ENCODE results near the gene PPIG. TPM values are rescaled to one million over a fixed set of nuclear protein-coding genes. Genes with fewer than 3 reads are reported as not detected.
"Not testable (repeated sequence)": the region's sequence is repeated elsewhere in the genome, so short reads cannot be mapped to it uniquely, and the experiment has no call there.

Gene PPIG
- total and polyA plus RNA-seq, 2 experiments from 2014 or later = 40.7 to 157 TPM

- Histone ChIP-seq H3K9me2 (ENCODE audit: insufficient read depth) (no peaks in the 10 kb centered on the region), H3F3A (replicated peaks; ENCODE audit: low read depth) (no peaks in the 10 kb centered on the region), H3K4me1 (ENCODE audit: insufficient read depth) (peaks cover 8% of the 10 kb centered on the region), H3K27ac (ENCODE audit: low read depth) (no peak overlapping the region), H4K20me1 (replicated peaks; ENCODE audit: insufficient read depth) (peaks cover 82% of the 10 kb centered on the region), H3K4me2 (no peak overlapping the region), H3K27me3 (ENCODE audit: insufficient read depth) (no peaks in the 10 kb centered on the region), H3K79me2 (replicated peaks; ENCODE audit: insufficient read depth) (peaks cover 100% of the 10 kb centered on the region), H2AFZ (no peak overlapping the region), H3K4me3 (no peak overlapping the region), H3K36me3 (ENCODE audit: insufficient read depth) (no peaks in the 10 kb centered on the region)
- Mint-ChIP-seq H3K9me3 (no peaks in the 10 kb centered on the region), H3K27me3 (ENCODE audit: insufficient read depth, low read depth, poor library complexity) (peaks cover 2% of the 10 kb centered on the region), H3K4me3 (no peak overlapping the region), H3K36me3 (ENCODE audit: low read depth) (peaks cover 7% of the 10 kb centered on the region; the same call in 1 of the 3 replicates), H3K27ac (no peak overlapping the region), H3K4me1 (peaks cover 6% of the 10 kb centered on the region; the same call in 2 of the 3 replicates)
- ATAC-seq = peak; percentile 39
- TF ChIP-seq NANOG (IDR thresholded peaks at IDR 0.05; ENCODE audit: borderline replicate concordance) (no peak), ZNF114 (CRISPR knock-in tag; IDR thresholded peaks at IDR 0.05) (no peak), STAT1 (IDR thresholded peaks at IDR 0.05; ENCODE audit: unreplicated experiment) (no peak), CREB1 (CRISPR knock-in tag; IDR thresholded peaks at IDR 0.05; ENCODE audit: low read depth) (no peak), POLR2AphosphoS5 (IDR thresholded peaks at IDR 0.05; ENCODE audit: low read depth) (no peak), ETS1 (IDR thresholded peaks at IDR 0.05) (no peak), CTCF (conservative IDR thresholded peaks at IDR 0.05; ENCODE audit: low read depth in 2 of 2) (no peak), JUNB (IDR thresholded peaks at IDR 0.05; ENCODE audit: unreplicated experiment) (no peak)
- TF ChIP-seq, protein P1, sequence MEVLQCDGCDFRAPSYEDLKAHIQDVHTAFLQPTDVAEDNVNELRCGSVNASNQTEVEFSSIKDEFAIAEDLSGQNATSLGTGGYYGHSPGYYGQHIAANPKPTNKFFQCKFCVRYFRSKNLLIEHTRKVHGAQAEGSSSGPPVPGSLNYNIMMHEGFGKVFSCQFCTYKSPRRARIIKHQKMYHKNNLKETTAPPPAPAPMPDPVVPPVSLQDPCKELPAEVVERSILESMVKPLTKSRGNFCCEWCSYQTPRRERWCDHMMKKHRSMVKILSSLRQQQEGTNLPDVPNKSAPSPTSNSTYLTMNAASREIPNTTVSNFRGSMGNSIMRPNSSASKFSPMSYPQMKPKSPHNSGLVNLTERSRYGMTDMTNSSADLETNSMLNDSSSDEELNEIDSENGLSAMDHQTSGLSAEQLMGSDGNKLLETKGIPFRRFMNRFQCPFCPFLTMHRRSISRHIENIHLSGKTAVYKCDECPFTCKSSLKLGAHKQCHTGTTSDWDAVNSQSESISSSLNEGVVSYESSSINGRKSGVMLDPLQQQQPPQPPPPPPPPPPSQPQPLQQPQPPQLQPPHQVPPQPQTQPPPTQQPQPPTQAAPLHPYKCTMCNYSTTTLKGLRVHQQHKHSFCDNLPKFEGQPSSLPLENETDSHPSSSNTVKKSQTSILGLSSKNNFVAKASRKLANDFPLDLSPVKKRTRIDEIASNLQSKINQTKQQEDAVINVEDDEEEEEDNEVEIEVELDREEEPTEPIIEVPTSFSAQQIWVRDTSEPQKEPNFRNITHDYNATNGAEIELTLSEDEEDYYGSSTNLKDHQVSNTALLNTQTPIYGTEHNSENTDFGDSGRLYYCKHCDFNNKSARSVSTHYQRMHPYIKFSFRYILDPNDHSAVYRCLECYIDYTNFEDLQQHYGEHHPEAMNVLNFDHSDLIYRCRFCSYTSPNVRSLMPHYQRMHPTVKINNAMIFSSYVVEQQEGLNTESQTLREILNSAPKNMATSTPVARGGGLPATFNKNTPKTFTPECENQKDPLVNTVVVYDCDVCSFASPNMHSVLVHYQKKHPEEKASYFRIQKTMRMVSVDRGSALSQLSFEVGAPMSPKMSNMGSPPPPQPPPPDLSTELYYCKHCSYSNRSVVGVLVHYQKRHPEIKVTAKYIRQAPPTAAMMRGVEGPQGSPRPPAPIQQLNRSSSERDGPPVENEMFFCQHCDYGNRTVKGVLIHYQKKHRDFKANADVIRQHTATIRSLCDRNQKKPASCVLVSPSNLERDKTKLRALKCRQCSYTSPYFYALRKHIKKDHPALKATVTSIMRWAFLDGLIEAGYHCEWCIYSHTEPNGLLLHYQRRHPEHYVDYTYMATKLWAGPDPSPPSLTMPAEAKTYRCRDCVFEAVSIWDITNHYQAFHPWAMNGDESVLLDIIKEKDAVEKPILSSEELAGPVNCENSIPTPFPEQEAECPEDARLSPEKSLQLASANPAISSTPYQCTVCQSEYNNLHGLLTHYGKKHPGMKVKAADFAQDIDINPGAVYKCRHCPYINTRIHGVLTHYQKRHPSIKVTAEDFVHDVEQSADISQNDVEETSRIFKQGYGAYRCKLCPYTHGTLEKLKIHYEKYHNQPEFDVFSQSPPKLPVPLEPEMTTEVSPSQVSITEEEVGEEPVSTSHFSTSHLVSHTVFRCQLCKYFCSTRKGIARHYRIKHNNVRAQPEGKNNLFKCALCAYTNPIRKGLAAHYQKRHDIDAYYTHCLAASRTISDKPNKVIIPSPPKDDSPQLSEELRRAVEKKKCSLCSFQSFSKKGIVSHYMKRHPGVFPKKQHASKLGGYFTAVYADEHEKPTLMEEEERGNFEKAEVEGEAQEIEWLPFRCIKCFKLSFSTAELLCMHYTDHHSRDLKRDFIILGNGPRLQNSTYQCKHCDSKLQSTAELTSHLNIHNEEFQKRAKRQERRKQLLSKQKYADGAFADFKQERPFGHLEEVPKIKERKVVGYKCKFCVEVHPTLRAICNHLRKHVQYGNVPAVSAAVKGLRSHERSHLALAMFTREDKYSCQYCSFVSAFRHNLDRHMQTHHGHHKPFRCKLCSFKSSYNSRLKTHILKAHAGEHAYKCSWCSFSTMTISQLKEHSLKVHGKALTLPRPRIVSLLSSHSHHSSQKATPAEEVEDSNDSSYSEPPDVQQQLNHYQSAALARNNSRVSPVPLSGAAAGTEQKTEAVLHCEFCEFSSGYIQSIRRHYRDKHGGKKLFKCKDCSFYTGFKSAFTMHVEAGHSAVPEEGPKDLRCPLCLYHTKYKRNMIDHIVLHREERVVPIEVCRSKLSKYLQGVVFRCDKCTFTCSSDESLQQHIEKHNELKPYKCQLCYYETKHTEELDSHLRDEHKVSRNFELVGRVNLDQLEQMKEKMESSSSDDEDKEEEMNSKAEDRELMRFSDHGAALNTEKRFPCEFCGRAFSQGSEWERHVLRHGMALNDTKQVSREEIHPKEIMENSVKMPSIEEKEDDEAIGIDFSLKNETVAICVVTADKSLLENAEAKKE (CRISPR knock-in tag; IDR thresholded peaks at IDR 0.05) = no peak
- no peak for DNase-seq (ENCODE audit: low spot score)
These were observed 6.7 kb downstream of the PPIG start for GRCh38 chr2:169590804-169591203.

DNA sequence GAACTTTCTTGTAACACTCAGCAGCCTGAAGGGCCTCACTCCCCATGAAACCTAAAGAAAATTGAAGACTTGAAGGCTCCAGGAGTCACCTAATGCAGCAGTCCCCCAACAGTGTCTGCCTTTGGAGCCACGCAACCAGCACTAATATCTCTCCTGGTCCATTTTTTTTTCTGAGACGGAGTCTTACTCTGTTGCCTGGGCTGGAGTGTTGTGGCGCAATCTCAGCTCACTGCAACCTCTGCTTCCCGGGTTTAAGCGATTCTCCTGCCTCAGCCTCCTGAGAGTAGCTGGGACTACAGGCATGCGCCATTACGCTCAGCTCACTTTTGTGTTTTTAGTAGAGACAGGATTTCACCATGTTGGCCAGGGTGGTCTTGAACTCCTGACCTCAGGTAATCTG, 12.4 kb downstream of the PPIG start:
- not testable (repeated sequence) for H3K27ac Mint-ChIP-seq, H3K4me3 ChIP-seq

More for the DNA sequence above, 12.4 kb downstream of the PPIG start:
- not testable (repeated sequence) for H3K36me3 Mint-ChIP-seq (ENCODE audit: low read depth); H3K4me1 ChIP-seq (ENCODE audit: insufficient read depth); H3F3A ChIP-seq (replicated peaks; ENCODE audit: low read depth); H3K4me3 Mint-ChIP-seq; H3K9me2 ChIP-seq (ENCODE audit: insufficient read depth); H3K27me3 Mint-ChIP-seq (ENCODE audit: insufficient read depth, low read depth, poor library complexity); ATAC-seq; DNase-seq (ENCODE audit: low spot score); H3K36me3 ChIP-seq (ENCODE audit: insufficient read depth); H3K4me2 ChIP-seq; H3K4me1 Mint-ChIP-seq; H3K27me3 ChIP-seq (ENCODE audit: insufficient read depth); H2AFZ ChIP-seq; H3K27ac ChIP-seq (ENCODE audit: low read depth); H3K9me3 Mint-ChIP-seq
- Histone ChIP-seq H4K20me1 (replicated peaks; ENCODE audit: insufficient read depth) (peaks cover 47% of the 10 kb centered on the region), H3K79me2 (replicated peaks; ENCODE audit: insufficient read depth) (peaks cover 100% of the 10 kb centered on the region)

All from GM23338 (cell line).